Memory B cell (primary cell): ENCODE results near the gene KIZ.

ENCODE experiments used
- ATAC-seq: fragments of 150-1000 bp; cut with Tn5 transposase; 2 replicates; pipeline ENCODE4 v1.10.0; 2021; ENCODE audit warnings: low read depth, mild to moderate bottlenecking, moderate library complexity
- DNase-seq, 2 donors: peaks; one replicate each; pipeline ENCODE4 v3.0.0; 2022; ENCODE audit warnings: low spot score in 2 of 2
- H3K27ac Mint-ChIP-seq: one replicate; pipeline ENCODE4 v1.8.0; 2022; ENCODE audit warnings: mild to moderate bottlenecking, moderate library complexity, mixed read lengths
- H3K27me3 Mint-ChIP-seq: one replicate; pipeline ENCODE4 v1.8.0; 2022; ENCODE audit warnings: mixed read lengths
- H3K36me3 Mint-ChIP-seq: one replicate; pipeline ENCODE4 v1.8.0; 2022; ENCODE audit warnings: mild to moderate bottlenecking, mixed read lengths
- H3K4me1 Mint-ChIP-seq: one replicate; pipeline ENCODE4 v1.8.0; 2022; ENCODE audit warnings: mixed read lengths
- H3K4me3 Mint-ChIP-seq: one replicate; pipeline ENCODE4 v1.8.0; 2022; ENCODE audit warnings: mild to moderate bottlenecking, moderate library complexity, mixed read lengths
- H3K9me3 Mint-ChIP-seq: one replicate; pipeline ENCODE4 v1.8.0; 2022; ENCODE audit warnings: mixed read lengths

KIZ gene

GRCh38 chr20:21273755-21274386 is 148.0 kb downstream of the KIZ start:
- Mint-ChIP-seq H3K27me3 (peaks cover 7% of the 10 kb centered on the region), H3K4me3 (no peak overlapping the region), H3K27ac (no peak overlapping the region), H3K4me1 (peaks cover 5% of the 10 kb centered on the region), H3K9me3 (peaks cover 1% of the 10 kb centered on the region), H3K36me3 (peaks cover 3% of the 10 kb centered on the region)
- ATAC-seq: no peak
- DNase-seq: no peak

- Mint-ChIP-seq H3K9me3 (peaks cover 4% of the 10 kb centered on the region), H3K4me3 (no peak overlapping the region)
- no peak for ATAC-seq
Measured at GRCh38 chr20:21278829-21279228, 152.9 kb downstream of the KIZ start.

GRCh38 chr20:21279706-21280521 is 154.0 kb downstream of the KIZ start:
- H3K27me3 Mint-ChIP-seq: peaks cover 11% of the 10 kb centered on the region
- peaks cover 2% of the 10 kb centered on the region for H3K4me1 Mint-ChIP-seq
- no peak overlapping the region for H3K4me3 Mint-ChIP-seq
- no peaks in the 10 kb centered on the region for H3K36me3 Mint-ChIP-seq
- DNase-seq: no peak
- peaks cover 4% of the 10 kb centered on the region for H3K9me3 Mint-ChIP-seq
- no peak for ATAC-seq
- no peak overlapping the region for H3K27ac Mint-ChIP-seq

More at GRCh38 chr20:21278829-21279228, 152.9 kb downstream of the KIZ start:
- H3K27ac Mint-ChIP-seq: no peak overlapping the region
- peaks cover 8% of the 10 kb centered on the region for H3K27me3 Mint-ChIP-seq
- H3K4me1 Mint-ChIP-seq: peaks cover 2% of the 10 kb centered on the region
- no peak for DNase-seq
- H3K36me3 Mint-ChIP-seq: no peaks in the 10 kb centered on the region

- H3K4me1 Mint-ChIP-seq: peaks cover 2% of the 10 kb centered on the region
- ATAC-seq (no peak), DNase-seq (no peak)
- H3K36me3 Mint-ChIP-seq: peaks cover under 1% of the 10 kb centered on the region
- H3K27ac Mint-ChIP-seq: no peak overlapping the region
- peaks cover 5% of the 10 kb centered on the region for H3K9me3 Mint-ChIP-seq
- no peak overlapping the region for H3K4me3 Mint-ChIP-seq
- H3K27me3 Mint-ChIP-seq: peaks cover 12% of the 10 kb centered on the region
Measured at GRCh38 chr20:21280522-21281016, 154.7 kb downstream of the KIZ start.

- no peak overlapping the region for H3K27ac Mint-ChIP-seq
- H3K36me3 Mint-ChIP-seq: peaks cover 3% of the 10 kb centered on the region
- ATAC-seq: no peak
- H3K4me3 Mint-ChIP-seq: no peak overlapping the region
- peaks cover 8% of the 10 kb centered on the region for H3K9me3 Mint-ChIP-seq
- no peak for DNase-seq
- H3K4me1 Mint-ChIP-seq: no peaks in the 10 kb centered on the region
- H3K27me3 Mint-ChIP-seq: peaks cover 24% of the 10 kb centered on the region
Measured at GRCh38 chr20:21286775-21287174, 160.9 kb downstream of the KIZ start.

- peaks cover 3% of the 10 kb centered on the region for H3K36me3 Mint-ChIP-seq
- H3K27me3 Mint-ChIP-seq: peaks cover 20% of the 10 kb centered on the region
- peaks cover 4% of the 10 kb centered on the region for H3K9me3 Mint-ChIP-seq
- no peak for DNase-seq
- H3K4me1 Mint-ChIP-seq: no peaks in the 10 kb centered on the region
- no peak overlapping the region for H3K27ac Mint-ChIP-seq
- H3K4me3 Mint-ChIP-seq: no peak overlapping the region
- no peak for ATAC-seq
Measured at GRCh38 chr20:21288587-21289370, 162.9 kb downstream of the KIZ start.

- Mint-ChIP-seq H3K27ac (no peak overlapping the region), H3K9me3 (peaks cover 4% of the 10 kb centered on the region), H3K36me3 (peaks cover 3% of the 10 kb centered on the region), H3K27me3 (peaks cover 17% of the 10 kb centered on the region), H3K4me1 (no peaks in the 10 kb centered on the region), H3K4me3 (no peak overlapping the region)
- ATAC-seq: no peak
- DNase-seq: no peak
Measured at GRCh38 chr20:21289651-21290050, 163.8 kb downstream of the KIZ start.

GRCh38 chr20:21291026-21291425 is 165.1 kb downstream of the KIZ start:
- Mint-ChIP-seq H3K4me3 (no peak overlapping the region), H3K9me3 (peaks cover under 1% of the 10 kb centered on the region), H3K27me3 (peaks cover 10% of the 10 kb centered on the region), H3K27ac (no peak overlapping the region), H3K4me1 (no peaks in the 10 kb centered on the region), H3K36me3 (no peaks in the 10 kb centered on the region)
- ATAC-seq: no peak
- DNase-seq: no peak

- ATAC-seq (no peak), DNase-seq (no peak)
- Mint-ChIP-seq H3K4me1 (no peaks in the 10 kb centered on the region), H3K9me3 (no peaks in the 10 kb centered on the region), H3K36me3 (no peaks in the 10 kb centered on the region), H3K27ac (no peak overlapping the region), H3K27me3 (peaks cover 4% of the 10 kb centered on the region), H3K4me3 (no peak overlapping the region)
Measured at GRCh38 chr20:21294755-21295154, 168.9 kb downstream of the KIZ start.
